HepG2 (cell line): ENCODE results near the gene TNFSF13. TPM values are rescaled to one million over a fixed set of nuclear protein-coding genes. Genes with fewer than 3 reads are reported as not detected.

Experiments used
- ATAC-seq: fragments of 200-7000 bp; cut with Tn5 transposase; 3 replicates; pipeline ENCODE4 v1.9.1; 2020; ENCODE audit warnings: mild to moderate bottlenecking, moderate library complexity
- BruUV-seq: library from RNA; stranded (reverse); fragments of 400-500 nt; replicated peaks from 2 replicates; lab custom pipeline; 2021; lab: Mats Ljungman, UMichigan
- CTCF ChIA-PET: fragments of 300-600 bp; formaldehyde crosslinking; extraction: SDS; loops from one replicate; lab custom pipeline; 2021; ENCODE audit warnings: low total read pairs, inconsistent platforms, low intra/inter-chr PET ratio; lab: Yijun Ruan, JAX
- POLR2A ChIA-PET: fragments of 350-600 bp; sonication (Branson Sonifier 250); formaldehyde crosslinking; loops from one replicate; lab custom pipeline; 2020; ENCODE audit warnings: antibody characterized with exemption, inconsistent platforms; lab: Yijun Ruan, JAX
- DNase-seq: peaks from one replicate; pipeline ENCODE4 v3.0.0-alpha.2; 2015; ENCODE audit warnings: low spot score
- FAIRE-seq: peaks from 3 replicates; lab custom pipeline; 2011; peaks lifted over from hg19 to GRCh38; lab: Jason Lieb, UNC
- H2AFZ ChIP-seq: one replicate; pipeline ENCODE4 v1.6.1; 2011; ENCODE audit warnings: low read length, inconsistent platforms
- H3K27ac ChIP-seq: fragments of 300-600 bp; 3 replicates; pipeline ENCODE4 v1.8.0; 2011; ENCODE audit warnings: mixed run types, mild to moderate bottlenecking, mixed read lengths, low read length, inconsistent platforms; ENCODE audit not compliant: insufficient read depth; ENCODE audit errors: extremely low read length
- H3K27me3 ChIP-seq, 2 experiments: fragments of 200-600 bp in 1 of 2; 2 replicates in 1 of 2; 3 replicates in 1 of 2; pipeline versions ENCODE4 v1.6.0 to v1.8.0; 2011; ENCODE audit warnings: low read length in 2 of 2, mild to moderate bottlenecking in 2 of 2, moderate library complexity in 2 of 2, inconsistent platforms in 1 of 2; ENCODE audit not compliant: insufficient read depth in 2 of 2, control insufficient read depth in 1 of 2
- H3K36me3 ChIP-seq, 2 experiments: fragments of 200-600 bp in 1 of 2; replicated peaks in 1 of 2; 2 replicates in 1 of 2; 3 replicates in 1 of 2; pipeline versions ENCODE4 v1.5.1 to v1.8.0; 2011; ENCODE audit warnings: low read length in 2 of 2, inconsistent platforms in 1 of 2; ENCODE audit not compliant: insufficient read depth in 2 of 2, control insufficient read depth in 1 of 2
- H3K4me1 ChIP-seq: 2 replicates; pipeline ENCODE4 v1.5.1; 2012; ENCODE audit warnings: low read length, inconsistent platforms; ENCODE audit not compliant: insufficient read depth
- H3K4me2 ChIP-seq: 2 replicates; pipeline ENCODE4 v1.6.0; 2011; ENCODE audit warnings: low read depth, low read length, inconsistent platforms
- H3K4me3 ChIP-seq, 3 experiments: fragments of 200-600 bp in 1 of 3; sonication (generic), shearing (Covaris generic) in 1 of 3; replicated peaks in 1 of 3; 2 replicates each; pipeline ENCODE4 v1.5.1; 2011 to 2016; ENCODE audit warnings: low read length in 3 of 3, inconsistent platforms in 2 of 3, low read depth in 2 of 3, mild to moderate bottlenecking in 2 of 3, control low read depth in 1 of 3, mixed read lengths in 1 of 3; ENCODE audit not compliant: insufficient read depth in 1 of 3
- H3K79me2 ChIP-seq: one replicate; pipeline ENCODE4 v1.6.1; 2011; ENCODE audit warnings: low read length, inconsistent platforms; ENCODE audit not compliant: insufficient read depth
- H3K9ac ChIP-seq: 2 replicates; pipeline ENCODE4 v1.6.0; 2011; ENCODE audit warnings: mild to moderate bottlenecking, low read depth, low read length, inconsistent platforms; ENCODE audit not compliant: insufficient read depth
- H3K9me3 ChIP-seq: 2 replicates; pipeline ENCODE4 v1.5.1; 2012; ENCODE audit warnings: mild to moderate bottlenecking, low read length
- H4K20me1 ChIP-seq: 2 replicates; pipeline ENCODE4 v1.6.0; 2011; ENCODE audit warnings: inconsistent platforms, mild to moderate bottlenecking, low read length, moderate library complexity; ENCODE audit not compliant: insufficient read depth
- CEBPB ChIP-seq: IDR thresholded peaks from 2 replicates; pipeline ENCODE4 v1.6.1; 2011; ENCODE audit warnings: low read depth, low read length, improper control_type of control experiment, borderline replicate concordance
- HHEX ChIP-seq: IDR thresholded peaks from 2 replicates; pipeline ENCODE4 v1.6.1; 2016; ENCODE audit warnings: control low read depth
- HNF4A ChIP-seq: sonication (generic); formaldehyde crosslinking; IDR thresholded peaks from 2 replicates; pipeline ENCODE4 v1.4.0; 2020; ENCODE audit warnings: missing genetic modification reagents
- HNRNPL ChIP-seq: fragments of 200-400 bp; formaldehyde crosslinking; IDR thresholded peaks from 2 replicates; pipeline ENCODE4 v1.6.1; 2017; ENCODE audit warnings: mild to moderate bottlenecking, low read depth, low read length
- RFX1 ChIP-seq: fragments of 450-650 bp; IDR thresholded peaks from 2 replicates; pipeline ENCODE4 v1.6.1; 2017
- ZBTB38 ChIP-seq: sonication (generic); formaldehyde crosslinking; IDR thresholded peaks from 2 replicates; pipeline ENCODE4 v1.5.1; 2020; ENCODE audit warnings: mild to moderate bottlenecking, missing genetic modification reagents
- ZZZ3 ChIP-seq: sonication (generic); formaldehyde crosslinking; IDR thresholded peaks from 2 replicates; pipeline ENCODE4 v1.4.0; 2020; ENCODE audit warnings: missing genetic modification reagents, mild to moderate bottlenecking, borderline replicate concordance
- WGBS: methylation state at CpG from one replicate; pipeline ENCODE4 v1.1.6; 2017; ENCODE audit warnings: low lambda C conversion rate; 5-methylcytosine and 5-hydroxymethylcytosine counted together
- in situ Hi-C: cut with HindIII; loops from 2 replicates; pipeline ENCODE4 v1.10.0; 2017; ENCODE audit warnings: low pct_unique_long_range_greater_than_20kb; ENCODE audit not compliant: extremely low pct_ligation_motif_present
- intact Hi-C: fragments of 100-400 bp; cut with micrococcal nuclease; formaldehyde crosslinking; loops from one replicate; pipeline ENCODE4 v1.10.0; 2022; ENCODE audit not compliant: unreplicated experiment
- polyA plus RNA-seq, 8 experiments: library from polyadenylated mRNA; depleted of rRNA in 3 of 8; stranded (reverse) in 7 of 8; unstranded in 1 of 8; fragments of >200 nt; fragmentation: Illumina TruSeq in 4 of 8; extraction: Trizol in 4 of 8; gene quantifications; 2 replicates each; pipeline versions ENCODE4 v1.2.1 to v1.2.3, GENCODE V29; 2011 to 2016; ENCODE audit warnings: low read depth in 4 of 8, missing spikeins in 1 of 8, mixed read lengths in 1 of 8; ENCODE audit not compliant: insufficient read depth in 1 of 8
- total RNA-seq, 5 experiments: library from RNA; depleted of rRNA; stranded (reverse); fragments of >200 nt; fragmentation: Illumina TruSeq; extraction: Trizol; gene quantifications; 2 replicates each; pipeline ENCODE4 v1.2.3, GENCODE V29; 2016; ENCODE audit warnings: low read depth in 1 of 5
- TF ChIP-seq, protein P1 (sequence below), 2 experiments: sonication (generic) in 1 of 2; formaldehyde crosslinking in 1 of 2; IDR thresholded peaks; 2 replicates each; pipeline versions ENCODE4 v1.4.0 to v1.6.1; 2018 to 2020; ENCODE audit warnings: missing genetic modification reagents in 2 of 2, borderline replicate concordance in 1 of 2, low read depth in 1 of 2, mild to moderate bottlenecking in 1 of 2, missing biosample characterization in 1 of 2
- TF ChIP-seq, protein P2 (sequence below): sonication (generic); formaldehyde crosslinking; IDR thresholded peaks from 2 replicates; pipeline ENCODE4 v1.4.0; 2020; ENCODE audit warnings: missing genetic modification reagents, mild to moderate bottlenecking, borderline replicate concordance
- TF ChIP-seq, protein P3 (sequence below): sonication (generic); formaldehyde crosslinking; IDR thresholded peaks from 2 replicates; pipeline ENCODE4 v1.4.0; 2020; ENCODE audit warnings: mild to moderate bottlenecking, missing genetic modification reagents

Gene TNFSF13
- total and polyA plus RNA-seq, 2 of the 13 experiments (the other 11 are each of a cell fraction or from before 2014, with no cell fraction given) = 2.5 to 3.3 TPM

DNA sequence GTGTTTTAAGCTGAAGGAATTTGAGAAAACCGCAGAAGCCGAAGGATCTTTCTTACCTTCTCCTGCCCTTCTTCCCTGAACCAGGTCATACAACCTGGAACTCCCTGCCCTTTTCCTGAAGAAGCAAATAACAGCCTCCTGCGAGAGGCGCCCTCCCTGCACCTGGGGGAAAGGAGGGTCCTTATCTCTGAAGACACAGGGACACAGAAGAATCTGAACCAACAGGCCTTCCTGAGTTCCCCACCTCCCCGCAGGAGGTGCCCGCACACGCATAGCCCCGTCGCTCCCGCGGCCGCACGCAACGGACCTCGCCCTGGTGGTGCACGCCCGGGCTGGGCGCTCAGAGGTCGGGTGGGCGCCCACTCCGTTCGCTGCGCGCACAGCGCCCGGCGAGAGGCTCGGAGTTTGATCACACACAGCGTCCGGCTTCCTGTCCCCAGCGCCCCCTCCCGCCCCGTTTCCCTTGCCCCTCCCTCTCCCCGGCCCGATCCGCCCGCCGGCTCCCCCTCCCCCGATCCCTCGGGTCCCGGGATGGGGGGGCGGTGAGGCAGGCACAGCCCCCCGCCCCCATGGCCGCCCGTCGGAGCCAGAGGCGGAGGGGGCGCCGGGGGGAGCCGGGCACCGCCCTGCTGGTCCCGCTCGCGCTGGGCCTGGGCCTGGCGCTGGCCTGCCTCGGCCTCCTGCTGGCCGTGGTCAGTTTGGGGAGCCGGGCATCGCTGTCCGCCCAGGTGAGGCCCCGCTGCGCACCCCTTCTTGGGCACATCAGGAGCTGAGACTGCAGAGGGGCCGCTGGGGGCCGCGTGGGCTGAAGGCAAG, 9.8 kb upstream of the TNFSF13 start, which contains the start of gene TNFSF12 (continued):
- TF ChIP-seq, protein P1, sequence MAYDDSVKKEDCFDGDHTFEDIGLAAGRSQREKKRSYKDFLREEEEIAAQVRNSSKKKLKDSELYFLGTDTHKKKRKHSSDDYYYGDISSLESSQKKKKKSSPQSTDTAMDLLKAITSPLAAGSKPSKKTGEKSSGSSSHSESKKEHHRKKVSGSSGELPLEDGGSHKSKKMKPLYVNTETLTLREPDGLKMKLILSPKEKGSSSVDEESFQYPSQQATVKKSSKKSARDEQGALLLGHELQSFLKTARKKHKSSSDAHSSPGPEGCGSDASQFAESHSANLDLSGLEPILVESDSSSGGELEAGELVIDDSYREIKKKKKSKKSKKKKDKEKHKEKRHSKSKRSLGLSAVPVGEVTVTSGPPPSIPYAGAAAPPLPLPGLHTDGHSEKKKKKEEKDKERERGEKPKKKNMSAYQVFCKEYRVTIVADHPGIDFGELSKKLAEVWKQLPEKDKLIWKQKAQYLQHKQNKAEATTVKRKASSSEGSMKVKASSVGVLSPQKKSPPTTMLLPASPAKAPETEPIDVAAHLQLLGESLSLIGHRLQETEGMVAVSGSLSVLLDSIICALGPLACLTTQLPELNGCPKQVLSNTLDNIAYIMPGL (CRISPR knock-in tag; IDR thresholded peaks at IDR 0.05; ENCODE audit: borderline replicate concordance in 1 of 2, low read depth in 1 of 2) = peak; percentile 26 to 56; a peak in 1 of 4 replicates
- no peak for TF ChIP-seq ZZZ3 (CRISPR knock-in tag)
- no peak for TF ChIP-seq HNF4A (CRISPR knock-in tag)
- no peak for TF ChIP-seq HHEX (CRISPR knock-in tag)
- TF ChIP-seq RFX1 = no peak

DNA sequence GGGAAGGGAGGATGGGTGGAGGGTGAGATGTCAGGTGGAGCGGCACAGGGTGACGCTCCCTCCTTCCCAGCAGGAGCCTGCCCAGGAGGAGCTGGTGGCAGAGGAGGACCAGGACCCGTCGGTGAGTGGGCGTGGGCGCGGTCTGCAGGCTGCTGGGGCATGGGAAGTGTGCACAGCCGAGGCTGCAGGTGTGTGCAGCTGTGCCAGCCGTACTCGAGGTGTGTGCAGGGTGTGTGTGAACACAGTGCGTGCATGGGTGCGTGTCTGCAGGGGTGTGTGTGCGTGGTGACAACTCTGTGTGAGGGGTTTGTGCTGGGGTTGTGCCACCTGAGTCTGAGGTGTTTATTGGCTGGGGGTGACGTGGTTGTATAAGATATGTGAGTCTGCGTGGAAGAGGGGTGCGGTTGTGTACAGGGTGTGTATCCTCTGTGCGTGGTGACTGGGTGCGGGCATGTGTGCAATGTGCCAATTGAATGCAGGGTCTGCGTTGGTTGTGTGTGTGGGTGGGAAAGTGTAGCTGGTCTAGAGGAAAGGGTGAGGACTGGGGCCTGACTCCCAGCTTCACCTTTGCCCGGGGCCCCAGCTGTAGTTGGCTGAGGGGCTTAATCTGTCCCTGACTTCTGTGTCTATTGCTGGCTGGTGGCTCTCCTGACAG, 9.0 kb upstream of the TNFSF13 start:
- intact Hi-C loops (no loop called here), in situ Hi-C loops (no loop called here)
- FAIRE-seq (no peak), DNase-seq (no peak), ATAC-seq (peak; percentile 55)
- peaks cover 54% of the 10 kb centered on the region for H3K4me1 ChIP-seq
- H2AFZ ChIP-seq = no peak overlapping the region
- WGBS = 50% methylated on average over 20 of the region's 20 CpGs
- no peaks in the 10 kb centered on the region for H3K9me3 ChIP-seq
- no peaks in the 10 kb centered on the region for H3K79me2 ChIP-seq
- no peaks in the 10 kb centered on the region for H4K20me1 ChIP-seq
- CTCF ChIA-PET = no interaction called here
- POLR2A ChIA-PET = interaction anchor here (0.8 to 3.9 kb wide), 3 partner anchors 8 to 198 kb away, joined by 3 to 18 read pairs (median 10); partner anchors contain the start of gene TNFSF13
- H3K36me3 ChIP-seq = no peaks in the 10 kb centered on the region
- no peak overlapping the region; the same call in 1 of the 2 replicates for H3K9ac ChIP-seq
- peak overlapping the region; percentile 65 for H3K4me2 ChIP-seq
- H3K27me3 ChIP-seq = no peaks in the 10 kb centered on the region; a peak in 2 of 5 replicates
- no TSS peak for BruUV-seq
- H3K4me3 ChIP-seq = peak overlapping the region; percentile 55 to 70 (median 65); a peak in 4 of 6 replicates
- H3K27ac ChIP-seq = no peak overlapping the region
- TF ChIP-seq, protein P2, sequence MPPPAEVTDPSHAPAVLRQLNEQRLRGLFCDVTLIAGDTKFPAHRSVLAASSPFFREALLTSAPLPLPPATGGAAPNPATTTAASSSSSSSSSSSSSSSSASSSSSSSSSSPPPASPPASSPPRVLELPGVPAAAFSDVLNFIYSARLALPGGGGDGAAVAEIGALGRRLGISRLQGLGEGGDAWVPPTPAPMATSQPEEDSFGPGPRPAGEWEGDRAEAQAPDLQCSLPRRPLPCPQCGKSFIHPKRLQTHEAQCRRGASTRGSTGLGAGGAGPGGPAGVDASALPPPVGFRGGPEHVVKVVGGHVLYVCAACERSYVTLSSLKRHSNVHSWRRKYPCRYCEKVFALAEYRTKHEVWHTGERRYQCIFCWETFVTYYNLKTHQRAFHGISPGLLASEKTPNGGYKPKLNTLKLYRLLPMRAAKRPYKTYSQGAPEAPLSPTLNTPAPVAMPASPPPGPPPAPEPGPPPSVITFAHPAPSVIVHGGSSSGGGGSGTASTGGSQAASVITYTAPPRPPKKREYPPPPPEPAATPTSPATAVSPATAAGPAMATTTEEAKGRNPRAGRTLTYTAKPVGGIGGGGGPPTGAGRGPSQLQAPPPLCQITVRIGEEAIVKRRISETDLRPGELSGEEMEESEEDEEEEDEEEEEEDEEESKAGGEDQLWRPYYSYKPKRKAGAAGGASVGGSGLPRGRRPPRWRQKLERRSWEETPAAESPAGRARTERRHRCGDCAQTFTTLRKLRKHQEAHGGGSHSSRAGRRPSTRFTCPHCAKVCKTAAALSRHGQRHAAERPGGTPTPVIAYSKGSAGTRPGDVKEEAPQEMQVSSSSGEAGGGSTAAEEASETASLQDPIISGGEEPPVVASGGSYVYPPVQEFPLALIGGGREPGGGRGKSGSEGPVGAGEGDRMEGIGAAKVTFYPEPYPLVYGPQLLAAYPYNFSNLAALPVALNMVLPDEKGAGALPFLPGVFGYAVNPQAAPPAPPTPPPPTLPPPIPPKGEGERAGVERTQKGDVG (CRISPR knock-in tag) = peak; percentile 15; the same call in 1 of the 2 replicates
- no peak for TF ChIP-seq CEBPB
- peak; percentile 64 for TF ChIP-seq ZBTB38 (CRISPR knock-in tag)
- peak; percentile 89 for TF ChIP-seq HNRNPL
- TF ChIP-seq, protein P3, sequence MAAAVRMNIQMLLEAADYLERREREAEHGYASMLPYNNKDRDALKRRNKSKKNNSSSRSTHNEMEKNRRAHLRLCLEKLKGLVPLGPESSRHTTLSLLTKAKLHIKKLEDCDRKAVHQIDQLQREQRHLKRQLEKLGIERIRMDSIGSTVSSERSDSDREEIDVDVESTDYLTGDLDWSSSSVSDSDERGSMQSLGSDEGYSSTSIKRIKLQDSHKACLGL = 0 out of 2 replicates have a peak, but pooled peaks have one; percentile 27
